PC-9 (cell line): ENCODE measurements around the gene NDUFAF8.

Source experiments
- CTCF ChIP-seq: fragments of 200-600 bp; sonication (generic); conservative IDR thresholded peaks from 2 replicates; pipeline ENCODE4 v1.6.1; 2017; ENCODE audit warnings: mixed run types, antibody characterized with exemption, mild to moderate bottlenecking, moderate library complexity
- EZH2 ChIP-seq: fragments of 200-600 bp; sonication (generic); IDR thresholded peaks from 2 replicates; pipeline ENCODE4 v1.8.0; 2017; ENCODE audit warnings: antibody characterized with exemption, low read depth

GRCh38 chr17:81197409-81197795 lies 41.7 kb upstream of the NDUFAF8 start:
- TF ChIP-seq CTCF (no peak), EZH2 (no peak)
